HepG2 (cell line): ENCODE results near the gene SLC35F6.

Source experiments
- MAFK ChIP-seq, 2 experiments: IDR thresholded peaks in 1 of 2; conservative IDR thresholded peaks in 1 of 2; 2 replicates each; pipeline ENCODE4 v1.6.1; 2011; ENCODE audit warnings: improper control_type of control experiment in 2 of 2, low read length in 2 of 2
- NBN ChIP-seq: fragments of 450-650 bp; conservative IDR thresholded peaks from 2 replicates; pipeline ENCODE4 v1.6.1; 2017

DNA sequence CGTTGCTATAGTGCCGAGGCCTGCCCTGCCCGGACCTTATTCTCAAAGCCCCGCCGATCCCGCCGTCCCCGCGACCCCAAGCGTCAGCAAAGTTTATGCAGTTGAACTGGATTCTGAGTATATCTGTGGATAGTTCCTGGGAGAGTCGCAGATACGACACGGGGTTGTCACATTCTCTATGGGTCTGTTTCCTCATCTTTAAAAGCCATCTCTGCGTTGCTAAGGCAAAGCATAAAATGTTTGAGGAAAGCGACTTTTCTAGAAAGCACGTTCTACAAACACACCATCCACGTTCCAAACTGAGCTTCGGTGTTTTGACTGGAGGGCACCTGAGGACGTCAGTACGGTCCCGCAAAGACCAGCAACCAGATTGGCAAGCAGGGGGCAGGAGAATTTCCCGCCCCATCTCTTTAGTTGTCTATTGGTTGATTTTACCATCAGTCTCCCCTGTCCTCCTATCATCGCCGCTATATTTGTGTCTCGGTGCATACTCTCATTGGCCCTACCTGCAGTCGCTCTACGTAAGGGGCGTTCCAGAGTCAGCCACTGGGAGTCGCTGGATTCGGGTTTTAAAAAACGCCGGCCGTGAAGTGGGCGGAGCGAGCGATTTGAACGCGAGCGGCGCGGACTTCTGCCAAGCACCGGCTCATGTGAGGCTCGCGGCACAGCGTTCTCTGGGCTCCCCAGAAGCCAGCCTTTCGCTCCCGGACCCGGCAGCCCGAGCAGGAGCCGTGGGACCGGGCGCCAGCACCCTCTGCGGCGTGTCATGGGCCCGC lies 21.5 kb downstream of the SLC35F6 start, which contains the start of gene CENPA:
- TF ChIP-seq MAFK (conservative IDR thresholded peaks at IDR 0.05 in 1 of 2, IDR thresholded peaks at IDR 0.05 in 1 of 2; ENCODE audit: low read length in 2 of 2) (no peak), NBN (no peak)
